H1 (cell line): ENCODE results near the gene LAPTM4A. TPM values are rescaled to one million over a fixed set of nuclear protein-coding genes. Genes with fewer than 3 reads are reported as not detected.

Experiments used
- CTCF ChIA-PET: fragments of 300-600 bp; sonication (Branson Sonifier 250); formaldehyde crosslinking; loops from one replicate; lab custom pipeline; 2021; ENCODE audit not compliant: partially characterized antibody; lab: Charles Lee
- POLR2A ChIA-PET: fragments of 300-600 bp; sonication (Branson Sonifier 250); formaldehyde crosslinking; loops from one replicate; lab custom pipeline; 2021; ENCODE audit warnings: inconsistent platforms; ENCODE audit not compliant: partially characterized antibody; lab: Charles Lee
- DNase-seq, 2 experiments: peaks; one replicate each; pipeline versions ENCODE4 v3.0.0 to v3.0.0-alpha.2; 2010 to 2022; ENCODE audit warnings: low spot score in 2 of 2, low read depth in 1 of 2, mixed read lengths in 1 of 2
- FAIRE-seq: peaks from 2 replicates; lab custom pipeline; 2011; peaks lifted over from hg19 to GRCh38; lab: Jason Lieb, UNC
- H2AFZ ChIP-seq: 2 replicates; pipeline ENCODE4 v1.8.1; 2012; ENCODE audit warnings: low read length, inconsistent platforms
- H2AK5ac ChIP-seq: 2 replicates; pipeline ENCODE4 v1.6.1; 2013; ENCODE audit warnings: low read depth, low read length
- H2BK120ac ChIP-seq: replicated peaks from 2 replicates; pipeline ENCODE3; 2013; ENCODE audit warnings: low read depth, low read length, inconsistent platforms
- H2BK12ac ChIP-seq: 2 replicates; pipeline ENCODE4 v1.6.1; 2013; ENCODE audit warnings: low read depth, low read length
- H2BK15ac ChIP-seq: 2 replicates; pipeline ENCODE4 v1.6.1; 2013; ENCODE audit warnings: low read length
- H2BK20ac ChIP-seq: 2 replicates; pipeline ENCODE4 v1.6.1; 2013; ENCODE audit warnings: low read length
- H2BK5ac ChIP-seq: 2 replicates; pipeline ENCODE4 v1.6.1; 2013; ENCODE audit warnings: low read depth, low read length
- H3K14ac ChIP-seq: 2 replicates; pipeline ENCODE4 v1.6.1; 2013; ENCODE audit warnings: inconsistent platforms; ENCODE audit not compliant: insufficient read length
- H3K18ac ChIP-seq: 2 replicates; pipeline ENCODE4 v1.6.1; 2013; ENCODE audit warnings: low read length; ENCODE audit errors: extremely low read depth
- H3K23ac ChIP-seq: 2 replicates; pipeline ENCODE4 v1.6.1; 2013; ENCODE audit warnings: inconsistent platforms; ENCODE audit not compliant: insufficient read length
- H3K23me2 ChIP-seq: 2 replicates; pipeline ENCODE4 v1.6.1; 2013; ENCODE audit warnings: low read depth, low read length
- H3K27ac ChIP-seq: 2 replicates; pipeline ENCODE4 v1.6.1; 2011; ENCODE audit warnings: low read depth, low read length, inconsistent platforms
- H3K27me3 ChIP-seq, 4 experiments: replicated peaks in 1 of 4; 1 replicate in 1 of 4; 2 replicates in 3 of 4; pipeline versions ENCODE4 v1.6.1 to v1.8.1; 2011 to 2013; ENCODE audit warnings: low read length in 3 of 4, mild to moderate bottlenecking in 3 of 4, inconsistent platforms in 2 of 4, mixed read lengths in 2 of 4, moderate library complexity in 1 of 4; ENCODE audit not compliant: control insufficient read depth in 3 of 4, insufficient read depth in 3 of 4; ENCODE audit errors: extremely low read depth in 1 of 4
- H3K36me3 ChIP-seq, 4 experiments: 2 replicates each; pipeline versions ENCODE4 v1.6.1 to v1.8.1; 2011 to 2013; ENCODE audit warnings: mild to moderate bottlenecking in 4 of 4, low read length in 3 of 4, moderate library complexity in 2 of 4, control low read depth in 1 of 4, inconsistent platforms in 1 of 4; ENCODE audit not compliant: insufficient read depth in 4 of 4, control insufficient read depth in 2 of 4
- H3K4ac ChIP-seq: replicated peaks from 2 replicates; pipeline ENCODE3; 2013; ENCODE audit warnings: low read length, low read depth, mixed read lengths, inconsistent platforms; ENCODE audit not compliant: insufficient read length
- H3K4me1 ChIP-seq, 4 experiments: replicated peaks in 1 of 4; 1 replicate in 1 of 4; 2 replicates in 3 of 4; pipeline versions ENCODE4 v1.6.1 to v1.8.1; 2011 to 2013; ENCODE audit warnings: low read length in 3 of 4, inconsistent platforms in 2 of 4, mixed read lengths in 1 of 4; ENCODE audit not compliant: insufficient read depth in 4 of 4, control insufficient read depth in 3 of 4
- H3K4me2 ChIP-seq, 2 experiments: 2 replicates each; pipeline versions ENCODE4 v1.6.1 to v1.8.1; 2011 to 2013; ENCODE audit warnings: low read depth in 2 of 2, low read length in 2 of 2, control low read depth in 1 of 2, inconsistent platforms in 1 of 2, mild to moderate bottlenecking in 1 of 2; ENCODE audit not compliant: insufficient read depth in 1 of 2
- H3K4me3 ChIP-seq, 4 experiments: fragments of 200-600, 300-600 bp in 1 of 4; sonication (generic), shearing (Covaris generic), sonication (Bioruptor Twin) in 1 of 4; 2 replicates each; pipeline versions ENCODE4 v1.5.1 to v1.8.1; 2011 to 2016; ENCODE audit warnings: low read length in 4 of 4, low read depth in 3 of 4, control low read depth in 2 of 4, inconsistent platforms in 2 of 4, mild to moderate bottlenecking in 2 of 4, mixed read lengths in 1 of 4, moderate library complexity in 1 of 4; ENCODE audit not compliant: insufficient read depth in 2 of 4; ENCODE audit errors: extremely low read depth in 1 of 4
- H3K56ac ChIP-seq: replicated peaks from 2 replicates; pipeline ENCODE3; 2013; ENCODE audit warnings: low read depth, mild to moderate bottlenecking, mixed read lengths, low read length, inconsistent platforms; ENCODE audit not compliant: insufficient read length
- H3K79me1 ChIP-seq: 2 replicates; pipeline ENCODE4 v1.6.1; 2013; ENCODE audit warnings: low read depth, low read length, control low read depth
- H3K79me2 ChIP-seq, 2 experiments: 2 replicates each; pipeline versions ENCODE4 v1.6.1 to v1.8.1; 2012 to 2013; ENCODE audit warnings: low read length in 2 of 2, mild to moderate bottlenecking in 2 of 2, inconsistent platforms in 1 of 2; ENCODE audit not compliant: insufficient read depth in 2 of 2, control insufficient read depth in 1 of 2
- H3K9ac ChIP-seq, 4 experiments: replicated peaks in 1 of 4; 1 replicate in 1 of 4; 2 replicates in 3 of 4; pipeline versions ENCODE4 v1.6.1 to v1.8.1; 2011 to 2013; ENCODE audit warnings: low read depth in 3 of 4, low read length in 3 of 4, control low read depth in 2 of 4, mild to moderate bottlenecking in 2 of 4, moderate library complexity in 2 of 4, inconsistent platforms in 1 of 4; ENCODE audit errors: extremely low read depth in 1 of 4
- H3K9me3 ChIP-seq, 2 experiments: 2 replicates each; pipeline versions ENCODE4 v1.6.1 to v1.8.1; 2012 to 2013; ENCODE audit warnings: mild to moderate bottlenecking in 2 of 2, moderate library complexity in 2 of 2, control low read depth in 1 of 2, inconsistent platforms in 1 of 2, low read depth in 1 of 2, low read length in 1 of 2, mixed read lengths in 1 of 2; ENCODE audit not compliant: insufficient read depth in 2 of 2
- H4K20me1 ChIP-seq, 2 experiments: replicated peaks in 1 of 2; 2 replicates each; pipeline versions ENCODE3 to v1.8.1; 2011 to 2013; ENCODE audit warnings: inconsistent platforms in 2 of 2, low read length in 2 of 2, mild to moderate bottlenecking in 1 of 2; ENCODE audit not compliant: insufficient read depth in 2 of 2, control insufficient read depth in 1 of 2
- H4K5ac ChIP-seq: 2 replicates; pipeline ENCODE4 v1.6.1; 2013; ENCODE audit warnings: low read length, low read depth, mixed read lengths, inconsistent platforms; ENCODE audit not compliant: insufficient read length
- H4K8ac ChIP-seq: 2 replicates; pipeline ENCODE4 v1.8.0; 2013; ENCODE audit warnings: mild to moderate bottlenecking, moderate library complexity, low read length, inconsistent platforms; ENCODE audit not compliant: insufficient read depth; ENCODE audit errors: extremely low read depth
- H4K91ac ChIP-seq: replicated peaks from 2 replicates; pipeline ENCODE3; 2013; ENCODE audit warnings: low read length, mixed read lengths, inconsistent platforms; ENCODE audit not compliant: insufficient read length
- CEBPB ChIP-seq: IDR thresholded peaks from 2 replicates; pipeline ENCODE4 v1.6.1; 2012; ENCODE audit warnings: low read depth, low read length
- TCF12 ChIP-seq: IDR thresholded peaks from 2 replicates; pipeline ENCODE4 v1.6.1; 2011; ENCODE audit warnings: low read depth, mild to moderate bottlenecking, low read length
- WGBS, 2 experiments: shearing (Covaris generic) in 1 of 2; methylation state at CpG; one replicate each; pipeline versions ENCODE4 v1.1.6 to v1.1.7; 2013 to 2015; ENCODE audit warnings: low lambda C conversion rate in 2 of 2, mixed read lengths in 2 of 2, inconsistent platforms in 1 of 2, low coverage in 1 of 2, missing lambda C conversion rate in 1 of 2; ENCODE audit not compliant: insufficient replicate concordance in 2 of 2, insufficient coverage in 1 of 2, insufficient read length in 1 of 2; ENCODE audit errors: extremely low coverage in 1 of 2, missing lambda C conversion rate in 1 of 2; 5-methylcytosine and 5-hydroxymethylcytosine counted together
- polyA plus RNA-seq, 7 experiments: library from polyadenylated mRNA; depleted of rRNA in 3 of 7; stranded (reverse) in 5 of 7; unstranded in 2 of 7; fragments of >200 nt in 5 of 7; fragments of 200-250 nt in 2 of 7; gene quantifications; 1 replicate in 5 of 7; 2 replicates in 1 of 7; 4 replicates in 1 of 7; pipeline versions ENCODE4 v1.2.1 to v1.2.3, GENCODE V29; 2011 to 2013; ENCODE audit warnings: missing spikeins in 2 of 7, mixed read lengths in 2 of 7
- total RNA-seq: library from RNA; stranded (reverse); fragmentation: NEBNext Ultra II Directional; extraction: Animal tissue kit (Norgen Biotek cat#: 25700); gene quantifications from 2 replicates; pipeline ENCODE4 v1.2.1, GENCODE V29; 2021

The LAPTM4A gene
- total and polyA plus RNA-seq, 2 of the 8 experiments (the other 6 are each of a cell fraction or from before 2014, with no cell fraction given): 193 to 419 TPM

- Histone ChIP-seq H2BK120ac (no peak overlapping the region), H3K27me3 (no peaks in the 10 kb centered on the region), H4K20me1 (no peaks in the 10 kb centered on the region), H3K4me2 (no peak overlapping the region), H3K14ac (no peak overlapping the region), H3K18ac (no peak overlapping the region), H3K56ac (no peak overlapping the region), H3K9ac (no peak overlapping the region), H4K5ac (no peak overlapping the region), H3K23ac (no peak overlapping the region), H3K36me3 (no peaks in the 10 kb centered on the region), H3K9me3 (peaks cover 7 to 12% of the 10 kb centered on the region in 2 experiments; a peak in 3 of 4 replicates), H4K91ac (no peak overlapping the region), H2BK20ac (no peak overlapping the region), H3K4me1 (no peaks in the 10 kb centered on the region), H3K23me2 (no peaks in the 10 kb centered on the region), H2BK5ac (no peak overlapping the region), H3K79me2 (no peaks in the 10 kb centered on the region), H3K27ac (no peak overlapping the region), H3K4me3 (no peak overlapping the region), H3K79me1 (no peaks in the 10 kb centered on the region), H2AK5ac (no peak overlapping the region), H3K4ac (no peak overlapping the region), H4K8ac (no peak overlapping the region), H2AFZ (no peak overlapping the region), H2BK15ac (no peak overlapping the region), H2BK12ac (no peak overlapping the region)
- WGBS, 2 experiments: 93% methylated on average over 3 of the region's 3 CpGs; no CpG with 5 or more reads in 1 of the 2 experiments
- ChIA-PET POLR2A (interaction anchor here (1.1 kb wide), 1 partner anchor 30 kb away, joined by 3 read pairs; the partner anchor contains the start of gene LAPTM4A), CTCF (interaction anchor here (1.1 kb wide), 1 partner anchor 16 kb away, joined by 3 read pairs; no protein-coding TSS in a partner anchor)
- FAIRE-seq (no peak), DNase-seq (no peak)
- TF ChIP-seq TCF12 (no peak), CEBPB (peak; percentile 43; the same call in 1 of the 2 replicates)
These were observed 29.9 kb downstream of the LAPTM4A start for GRCh38 chr2:20021405-20022009.
